Tibial artery (tissue), 4 donors: ENCODE measurements around the gene SIPA1L3.
A peak's percentile ranks its signal among the peaks of the same experiment; 100 is the strongest.

Source experiments
- DNase-seq, 2 donors: peaks; one replicate each; pipeline ENCODE4 v3.0.0-alpha.2; 2019
- H3K27ac ChIP-seq, 2 donors: fragments of 200-600 bp; sonication (generic) in 1 of 2; 1 replicate in 1 of 2; 2 replicates in 1 of 2; pipeline ENCODE4 v1.5.1; 2018 to 2019; ENCODE audit warnings: mild to moderate bottlenecking in 1 of 2
- H3K27me3 ChIP-seq, 2 donors: fragments of 200-600 bp; sonication (generic) in 1 of 2; one replicate each; pipeline versions ENCODE4 v1.5.1 to v1.6.0; 2016 to 2019
- H3K36me3 ChIP-seq, 3 donors: fragments of 200-600 bp; sonication (generic) in 2 of 3; one replicate each; pipeline ENCODE4 v1.5.1; 2016 to 2019; ENCODE audit warnings: mild to moderate bottlenecking in 2 of 3
- H3K4me1 ChIP-seq, 4 donors: fragments of 200-600 bp; sonication (generic) in 2 of 4; 1 replicate in 3 of 4; 2 replicates in 1 of 4; pipeline ENCODE4 v1.5.1; 2016 to 2019
- H3K4me3 ChIP-seq, 2 donors: fragments of 200-600 bp; sonication (generic) in 1 of 2; 1 replicate in 1 of 2; 2 replicates in 1 of 2; pipeline ENCODE4 v1.5.1; 2018 to 2019; ENCODE audit warnings: mild to moderate bottlenecking in 2 of 2
- H3K9me3 ChIP-seq, 3 donors: fragments of 200-600 bp; sonication (generic) in 1 of 3; one replicate each; pipeline ENCODE4 v1.5.1; 2016 to 2019
- CTCF ChIP-seq, 2 experiments: fragments of 200-600 bp in 1 of 2; fragments of 450-650 bp in 1 of 2; IDR thresholded peaks; one replicate each; pipeline ENCODE4 v1.5.1; 2017 to 2019; ENCODE audit warnings: antibody characterized with exemption in 2 of 2, mild to moderate bottlenecking in 1 of 2, moderate library complexity in 1 of 2
- intact Hi-C: fragments of 100-400 bp; cut with DNase I; formaldehyde crosslinking; loops from one replicate; pipeline ENCODE4 v1.15.0; 2023; ENCODE audit warnings: low total_unique reads

The SIPA1L3 gene

GRCh38 chr19:37977992-37978391 lies 71.0 kb downstream of the SIPA1L3 start:
- Histone ChIP-seq H3K9me3 (no peaks in the 10 kb centered on the region), H3K4me3 (no peak overlapping the region), H3K27ac (no peak overlapping the region), H3K36me3 (no peaks in the 10 kb centered on the region), H3K4me1 (peaks cover 0 to 9% (median 2%) of the 10 kb centered on the region in 4 donors), H3K27me3 (no peaks in the 10 kb centered on the region)
- TF ChIP-seq CTCF (IDR thresholded peaks at IDR 0.05) = no peak
- peak in 1 of 2 donors; percentile 15 for DNase-seq
- intact Hi-C loops = no loop called here

GRCh38 chr19:37979547-37980082 lies 72.6 kb downstream of the SIPA1L3 start:
- H3K4me1 ChIP-seq = peaks cover 0 to 9% (median 2%) of the 10 kb centered on the region in 4 donors
- H3K36me3 ChIP-seq = no peaks in the 10 kb centered on the region
- no peak for TF ChIP-seq CTCF (IDR thresholded peaks at IDR 0.05)
- DNase-seq = peak in 1 of 2 donors; percentile 60
- no peak overlapping the region for H3K27ac ChIP-seq
- no peaks in the 10 kb centered on the region for H3K27me3 ChIP-seq
- H3K9me3 ChIP-seq = no peaks in the 10 kb centered on the region
- no peak overlapping the region for H3K4me3 ChIP-seq
- intact Hi-C loops = no loop called here

- Histone ChIP-seq H3K36me3 (no peaks in the 10 kb centered on the region), H3K4me1 (peaks cover 0 to 9% (median 2%) of the 10 kb centered on the region in 4 donors), H3K27me3 (no peaks in the 10 kb centered on the region), H3K27ac (no peak overlapping the region), H3K4me3 (no peak overlapping the region), H3K9me3 (no peaks in the 10 kb centered on the region)
- peak; percentile 37 to 60 for DNase-seq
- intact Hi-C loops = no loop called here
- TF ChIP-seq CTCF (IDR thresholded peaks at IDR 0.05) = no peak
These were observed 73.6 kb downstream of the SIPA1L3 start for GRCh38 chr19:37980419-37981170.

- intact Hi-C loops = no loop called here
- Histone ChIP-seq H3K9me3 (no peaks in the 10 kb centered on the region), H3K27ac (no peak overlapping the region), H3K4me1 (peaks cover 0 to 14% (median 2%) of the 10 kb centered on the region in 4 donors), H3K36me3 (no peaks in the 10 kb centered on the region), H3K27me3 (no peaks in the 10 kb centered on the region), H3K4me3 (no peak overlapping the region)
- no peak for TF ChIP-seq CTCF (IDR thresholded peaks at IDR 0.05)
- DNase-seq = peak in 1 of 2 donors; percentile 27
These were observed 74.9 kb downstream of the SIPA1L3 start for GRCh38 chr19:37981785-37982475.

- no peak for TF ChIP-seq CTCF (IDR thresholded peaks at IDR 0.05)
- no peaks in the 10 kb centered on the region for H3K36me3 ChIP-seq
- H3K4me3 ChIP-seq = no peak overlapping the region
- no peaks in the 10 kb centered on the region for H3K9me3 ChIP-seq
- no peak overlapping the region for H3K27ac ChIP-seq
- intact Hi-C loops = no loop called here
- peak in 1 of 2 donors; percentile 34 for DNase-seq
- H3K27me3 ChIP-seq = no peaks in the 10 kb centered on the region
- peaks cover 0 to 14% (median 2%) of the 10 kb centered on the region in 4 donors for H3K4me1 ChIP-seq
These were observed 75.6 kb downstream of the SIPA1L3 start for GRCh38 chr19:37982655-37983054.
